Measurements from ENCODE around the gene SH3RF2.

The SH3RF2 gene

DNA sequence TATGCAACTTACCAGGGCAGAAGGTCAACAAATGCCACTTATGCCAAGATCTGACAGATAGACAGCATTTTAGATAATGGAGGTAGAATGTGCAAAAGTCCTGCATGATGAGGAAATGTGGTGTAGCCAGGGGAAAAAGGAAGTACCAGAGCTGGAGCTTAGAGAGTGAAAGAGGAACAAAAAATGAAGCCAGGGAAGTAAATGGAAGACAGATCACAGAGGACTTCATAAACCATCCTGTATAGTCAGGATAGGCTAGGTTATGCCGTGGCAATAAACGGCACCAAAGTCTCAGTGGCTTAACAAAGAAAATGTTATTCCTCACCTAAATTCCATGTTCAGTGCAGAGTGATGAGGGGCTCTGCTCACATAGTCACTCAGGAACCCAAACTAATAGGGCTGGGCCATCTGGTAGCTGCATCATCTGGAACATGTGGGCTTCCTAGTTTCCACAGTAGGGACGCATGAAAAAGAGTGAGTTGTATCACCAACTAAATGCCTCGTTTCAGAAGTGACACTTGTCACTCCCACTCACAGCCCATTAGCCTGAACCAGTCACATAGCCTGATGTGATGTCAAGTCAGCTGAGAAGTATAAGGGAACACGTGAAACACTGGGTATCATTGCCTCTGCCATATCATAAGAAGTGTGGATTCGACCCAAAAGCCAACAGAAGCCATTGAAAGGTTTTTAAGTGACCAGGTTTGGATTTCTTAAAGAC, 70.3 kb downstream of the SH3RF2 start:
- Histone ChIP-seq H3K4me3 (ENCODE audit: low read depth, low read length) (no peak overlapping the region), H3K4me1 (ENCODE audit: control insufficient read depth, insufficient read depth, low read length) (no peaks in the 10 kb centered on the region), H3K27ac (ENCODE audit: extremely low read depth, low read depth, low read length) (no peak overlapping the region), H3K36me3 (ENCODE audit: control insufficient read depth in 2 of 2, insufficient read depth in 1 of 2, low read length in 2 of 2) (no peaks in the 10 kb centered on the region), H3K9me3 (ENCODE audit: control insufficient read depth, insufficient read depth, low read depth, low read length) (no peaks in the 10 kb centered on the region)
- CTCF ChIA-PET, result interaction anchor here (0.6 kb wide), 1 partner anchor 91 kb away, joined by 3 read pairs; no protein-coding TSS in a partner anchor
- no peak for TF ChIP-seq ZNF433 (tag by site-specific recombination; IDR thresholded peaks at IDR 0.05; ENCODE audit: low read depth)
- no peak for TF ChIP-seq ZSCAN23 (tag by site-specific recombination; IDR thresholded peaks at IDR 0.05)
- TF ChIP-seq, protein P1, sequence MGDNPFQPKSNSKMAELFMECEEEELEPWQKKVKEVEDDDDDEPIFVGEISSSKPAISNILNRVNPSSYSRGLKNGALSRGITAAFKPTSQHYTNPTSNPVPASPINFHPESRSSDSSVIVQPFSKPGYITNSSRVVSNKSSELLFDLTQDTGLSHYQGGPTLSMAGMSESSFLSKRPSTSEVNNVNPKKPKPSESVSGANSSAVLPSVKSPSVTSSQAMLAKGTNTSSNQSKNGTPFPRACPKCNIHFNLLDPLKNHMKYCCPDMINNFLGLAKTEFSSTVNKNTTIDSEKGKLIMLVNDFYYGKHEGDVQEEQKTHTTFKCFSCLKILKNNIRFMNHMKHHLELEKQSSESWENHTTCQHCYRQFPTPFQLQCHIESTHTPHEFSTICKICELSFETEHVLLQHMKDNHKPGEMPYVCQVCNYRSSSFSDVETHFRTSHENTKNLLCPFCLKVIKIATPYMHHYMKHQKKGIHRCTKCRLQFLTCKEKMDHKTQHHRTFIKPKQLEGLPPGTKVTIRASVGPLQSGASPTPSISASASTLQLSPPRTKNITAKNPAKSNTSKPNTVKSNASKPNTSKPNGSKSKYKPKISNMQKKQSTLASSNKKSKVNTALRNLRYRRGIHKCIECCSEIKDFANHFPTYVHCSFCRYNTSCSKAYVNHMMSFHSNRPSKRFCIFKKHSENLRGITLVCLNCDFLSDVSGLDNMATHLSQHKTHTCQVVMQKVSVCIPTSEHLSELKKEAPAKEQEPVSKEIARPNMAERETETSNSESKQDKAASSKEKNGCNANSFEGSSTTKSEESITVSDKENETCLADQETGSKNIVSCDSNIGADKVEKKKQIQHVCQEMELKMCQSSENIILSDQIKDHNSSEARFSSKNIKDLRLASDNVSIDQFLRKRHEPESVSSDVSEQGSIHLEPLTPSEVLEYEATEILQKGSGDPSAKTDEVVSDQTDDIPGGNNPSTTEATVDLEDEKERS (tag by site-specific recombination; IDR thresholded peaks at IDR 0.05), result no peak
- no peak for TF ChIP-seq ZNF521 (tag by site-specific recombination; IDR thresholded peaks at IDR 0.05)
- TF ChIP-seq, protein P2, sequence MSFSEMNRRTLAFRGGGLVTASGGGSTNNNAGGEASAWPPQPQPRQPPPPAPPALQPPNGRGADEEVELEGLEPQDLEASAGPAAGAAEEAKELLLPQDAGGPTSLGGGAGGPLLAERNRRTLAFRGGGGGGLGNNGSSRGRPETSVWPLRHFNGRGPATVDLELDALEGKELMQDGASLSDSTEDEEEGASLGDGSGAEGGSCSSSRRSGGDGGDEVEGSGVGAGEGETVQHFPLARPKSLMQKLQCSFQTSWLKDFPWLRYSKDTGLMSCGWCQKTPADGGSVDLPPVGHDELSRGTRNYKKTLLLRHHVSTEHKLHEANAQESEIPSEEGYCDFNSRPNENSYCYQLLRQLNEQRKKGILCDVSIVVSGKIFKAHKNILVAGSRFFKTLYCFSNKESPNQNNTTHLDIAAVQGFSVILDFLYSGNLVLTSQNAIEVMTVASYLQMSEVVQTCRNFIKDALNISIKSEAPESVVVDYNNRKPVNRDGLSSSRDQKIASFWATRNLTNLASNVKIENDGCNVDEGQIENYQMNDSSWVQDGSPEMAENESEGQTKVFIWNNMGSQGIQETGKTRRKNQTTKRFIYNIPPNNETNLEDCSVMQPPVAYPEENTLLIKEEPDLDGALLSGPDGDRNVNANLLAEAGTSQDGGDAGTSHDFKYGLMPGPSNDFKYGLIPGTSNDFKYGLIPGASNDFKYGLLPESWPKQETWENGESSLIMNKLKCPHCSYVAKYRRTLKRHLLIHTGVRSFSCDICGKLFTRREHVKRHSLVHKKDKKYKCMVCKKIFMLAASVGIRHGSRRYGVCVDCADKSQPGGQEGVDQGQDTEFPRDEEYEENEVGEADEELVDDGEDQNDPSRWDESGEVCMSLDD (tag by site-specific recombination; IDR thresholded peaks at IDR 0.05), result no peak
- TF ChIP-seq REST (tag by site-specific recombination; IDR thresholded peaks at IDR 0.05), result no peak
- TF ChIP-seq ZFP41 (tag by site-specific recombination; IDR thresholded peaks at IDR 0.05; ENCODE audit: borderline replicate concordance), result no peak
- TF ChIP-seq ZNF768 (tag by site-specific recombination; IDR thresholded peaks at IDR 0.05), result no peak
- no peak for TF ChIP-seq ZNF132 (tag by site-specific recombination; IDR thresholded peaks at IDR 0.05; ENCODE audit: borderline replicate concordance)
- TF ChIP-seq ZNF610 (tag by site-specific recombination; IDR thresholded peaks at IDR 0.05; ENCODE audit: borderline replicate concordance), result no peak
- TF ChIP-seq, protein P3, sequence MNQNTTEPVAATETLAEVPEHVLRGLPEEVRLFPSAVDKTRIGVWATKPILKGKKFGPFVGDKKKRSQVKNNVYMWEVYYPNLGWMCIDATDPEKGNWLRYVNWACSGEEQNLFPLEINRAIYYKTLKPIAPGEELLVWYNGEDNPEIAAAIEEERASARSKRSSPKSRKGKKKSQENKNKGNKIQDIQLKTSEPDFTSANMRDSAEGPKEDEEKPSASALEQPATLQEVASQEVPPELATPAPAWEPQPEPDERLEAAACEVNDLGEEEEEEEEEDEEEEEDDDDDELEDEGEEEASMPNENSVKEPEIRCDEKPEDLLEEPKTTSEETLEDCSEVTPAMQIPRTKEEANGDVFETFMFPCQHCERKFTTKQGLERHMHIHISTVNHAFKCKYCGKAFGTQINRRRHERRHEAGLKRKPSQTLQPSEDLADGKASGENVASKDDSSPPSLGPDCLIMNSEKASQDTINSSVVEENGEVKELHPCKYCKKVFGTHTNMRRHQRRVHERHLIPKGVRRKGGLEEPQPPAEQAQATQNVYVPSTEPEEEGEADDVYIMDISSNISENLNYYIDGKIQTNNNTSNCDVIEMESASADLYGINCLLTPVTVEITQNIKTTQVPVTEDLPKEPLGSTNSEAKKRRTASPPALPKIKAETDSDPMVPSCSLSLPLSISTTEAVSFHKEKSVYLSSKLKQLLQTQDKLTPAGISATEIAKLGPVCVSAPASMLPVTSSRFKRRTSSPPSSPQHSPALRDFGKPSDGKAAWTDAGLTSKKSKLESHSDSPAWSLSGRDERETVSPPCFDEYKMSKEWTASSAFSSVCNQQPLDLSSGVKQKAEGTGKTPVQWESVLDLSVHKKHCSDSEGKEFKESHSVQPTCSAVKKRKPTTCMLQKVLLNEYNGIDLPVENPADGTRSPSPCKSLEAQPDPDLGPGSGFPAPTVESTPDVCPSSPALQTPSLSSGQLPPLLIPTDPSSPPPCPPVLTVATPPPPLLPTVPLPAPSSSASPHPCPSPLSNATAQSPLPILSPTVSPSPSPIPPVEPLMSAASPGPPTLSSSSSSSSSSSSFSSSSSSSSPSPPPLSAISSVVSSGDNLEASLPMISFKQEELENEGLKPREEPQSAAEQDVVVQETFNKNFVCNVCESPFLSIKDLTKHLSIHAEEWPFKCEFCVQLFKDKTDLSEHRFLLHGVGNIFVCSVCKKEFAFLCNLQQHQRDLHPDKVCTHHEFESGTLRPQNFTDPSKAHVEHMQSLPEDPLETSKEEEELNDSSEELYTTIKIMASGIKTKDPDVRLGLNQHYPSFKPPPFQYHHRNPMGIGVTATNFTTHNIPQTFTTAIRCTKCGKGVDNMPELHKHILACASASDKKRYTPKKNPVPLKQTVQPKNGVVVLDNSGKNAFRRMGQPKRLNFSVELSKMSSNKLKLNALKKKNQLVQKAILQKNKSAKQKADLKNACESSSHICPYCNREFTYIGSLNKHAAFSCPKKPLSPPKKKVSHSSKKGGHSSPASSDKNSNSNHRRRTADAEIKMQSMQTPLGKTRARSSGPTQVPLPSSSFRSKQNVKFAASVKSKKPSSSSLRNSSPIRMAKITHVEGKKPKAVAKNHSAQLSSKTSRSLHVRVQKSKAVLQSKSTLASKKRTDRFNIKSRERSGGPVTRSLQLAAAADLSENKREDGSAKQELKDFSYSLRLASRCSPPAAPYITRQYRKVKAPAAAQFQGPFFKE (tag by site-specific recombination; IDR thresholded peaks at IDR 0.05; ENCODE audit: borderline replicate concordance), result no peak
- TF ChIP-seq ZNF155 (tag by site-specific recombination; IDR thresholded peaks at IDR 0.05), result no peak
- TF ChIP-seq FEZF1 (tag by site-specific recombination; IDR thresholded peaks at IDR 0.05), result no peak
- TF ChIP-seq ZNF660 (tag by site-specific recombination; IDR thresholded peaks at IDR 0.05), result no peak
- TF ChIP-seq REPIN1 (tag by site-specific recombination; IDR thresholded peaks at IDR 0.05; ENCODE audit: low read depth), result no peak
- TF ChIP-seq YY1 (tag by site-specific recombination; IDR thresholded peaks at IDR 0.05), result no peak
- TF ChIP-seq, protein P4, sequence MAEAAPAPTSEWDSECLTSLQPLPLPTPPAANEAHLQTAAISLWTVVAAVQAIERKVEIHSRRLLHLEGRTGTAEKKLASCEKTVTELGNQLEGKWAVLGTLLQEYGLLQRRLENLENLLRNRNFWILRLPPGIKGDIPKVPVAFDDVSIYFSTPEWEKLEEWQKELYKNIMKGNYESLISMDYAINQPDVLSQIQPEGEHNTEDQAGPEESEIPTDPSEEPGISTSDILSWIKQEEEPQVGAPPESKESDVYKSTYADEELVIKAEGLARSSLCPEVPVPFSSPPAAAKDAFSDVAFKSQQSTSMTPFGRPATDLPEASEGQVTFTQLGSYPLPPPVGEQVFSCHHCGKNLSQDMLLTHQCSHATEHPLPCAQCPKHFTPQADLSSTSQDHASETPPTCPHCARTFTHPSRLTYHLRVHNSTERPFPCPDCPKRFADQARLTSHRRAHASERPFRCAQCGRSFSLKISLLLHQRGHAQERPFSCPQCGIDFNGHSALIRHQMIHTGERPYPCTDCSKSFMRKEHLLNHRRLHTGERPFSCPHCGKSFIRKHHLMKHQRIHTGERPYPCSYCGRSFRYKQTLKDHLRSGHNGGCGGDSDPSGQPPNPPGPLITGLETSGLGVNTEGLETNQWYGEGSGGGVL (tag by site-specific recombination; IDR thresholded peaks at IDR 0.05), result no peak
- POLR2A ChIA-PET, result no interaction called here

Measured in HEK293 (cell line).